Mesenchymal stem cell (in vitro differentiated cells and primary cell): ENCODE data around the gene EML4.

Experiments used
- DNase-seq: peaks from one replicate; pipeline ENCODE4 v3.0.0-alpha.2; 2013
- H2AFZ ChIP-seq: one replicate; pipeline ENCODE4 v1.6.1; 2013; ENCODE audit warnings: low read depth, mild to moderate bottlenecking, control low read depth, inconsistent platforms, low read length, moderate library complexity
- H2AK5ac ChIP-seq: 2 replicates; pipeline ENCODE4 v1.6.1; 2013; ENCODE audit warnings: low read length, moderate library complexity, mild to moderate bottlenecking, inconsistent platforms; ENCODE audit not compliant: severe bottlenecking
- H2BK120ac ChIP-seq: one replicate; pipeline ENCODE4 v1.6.1; 2013; ENCODE audit warnings: low read depth, mild to moderate bottlenecking, inconsistent platforms, low read length, moderate library complexity
- H2BK12ac ChIP-seq, 2 experiments: one replicate each; pipeline ENCODE4 v1.6.1; 2013; ENCODE audit warnings: inconsistent platforms in 2 of 2, low read length in 2 of 2, mild to moderate bottlenecking in 2 of 2, moderate library complexity in 2 of 2, control low read depth in 1 of 2
- H2BK15ac ChIP-seq: one replicate; pipeline ENCODE4 v1.6.1; 2013; ENCODE audit warnings: mild to moderate bottlenecking, low read depth, inconsistent platforms; ENCODE audit not compliant: poor library complexity, severe bottlenecking
- H2BK5ac ChIP-seq: 2 replicates; pipeline ENCODE4 v1.6.1; 2013; ENCODE audit warnings: low read depth, mild to moderate bottlenecking, low read length, control low read depth, inconsistent platforms; ENCODE audit not compliant: poor library complexity, severe bottlenecking
- H3K14ac ChIP-seq, 2 experiments: one replicate each; pipeline ENCODE4 v1.6.1; 2013; ENCODE audit warnings: inconsistent platforms in 2 of 2, low read length in 2 of 2, control low read depth in 1 of 2, mild to moderate bottlenecking in 1 of 2, moderate library complexity in 1 of 2
- H3K18ac ChIP-seq, 2 experiments: one replicate each; pipeline ENCODE4 v1.6.1; 2013; ENCODE audit warnings: inconsistent platforms in 2 of 2, low read length in 2 of 2, control low read depth in 1 of 2, low read depth in 1 of 2, mild to moderate bottlenecking in 1 of 2
- H3K23ac ChIP-seq, 2 experiments: one replicate each; pipeline ENCODE4 v1.6.1; 2013; ENCODE audit warnings: inconsistent platforms in 2 of 2, low read length in 2 of 2, mild to moderate bottlenecking in 2 of 2, moderate library complexity in 2 of 2, control low read depth in 1 of 2
- H3K27ac ChIP-seq: 2 replicates; pipeline ENCODE4 v1.5.1; 2013; ENCODE audit warnings: mild to moderate bottlenecking, moderate library complexity, low read length, control low read depth, inconsistent platforms; ENCODE audit not compliant: poor library complexity, severe bottlenecking
- H3K27me3 ChIP-seq, 2 experiments: 2 replicates each; pipeline versions ENCODE4 v1.6.1 to v1.7.0; 2013; ENCODE audit warnings: low read length in 2 of 2, mild to moderate bottlenecking in 2 of 2, moderate library complexity in 2 of 2, control low read depth in 1 of 2, inconsistent platforms in 1 of 2; ENCODE audit not compliant: control insufficient read depth in 1 of 2, insufficient read depth in 1 of 2
- H3K36me3 ChIP-seq, 2 experiments: 2 replicates each; pipeline versions ENCODE4 v1.6.1 to v1.7.0; 2013; ENCODE audit warnings: low read length in 2 of 2, control low read depth in 1 of 2, inconsistent platforms in 1 of 2, low read depth in 1 of 2, mild to moderate bottlenecking in 1 of 2; ENCODE audit not compliant: insufficient read depth in 2 of 2, control insufficient read depth in 1 of 2
- H3K4ac ChIP-seq, 2 experiments: one replicate each; pipeline ENCODE4 v1.6.1; 2013; ENCODE audit warnings: inconsistent platforms in 2 of 2, low read length in 2 of 2, mild to moderate bottlenecking in 2 of 2, moderate library complexity in 2 of 2, control low read depth in 1 of 2, low read depth in 1 of 2
- H3K4me1 ChIP-seq: 2 replicates; pipeline ENCODE4 v1.6.1; 2013; ENCODE audit warnings: low read depth, low read length, control low read depth; ENCODE audit not compliant: control insufficient read depth, insufficient read depth
- H3K4me2 ChIP-seq: 2 replicates; pipeline ENCODE4 v1.6.1; 2013; ENCODE audit warnings: low read length, mild to moderate bottlenecking, inconsistent platforms; ENCODE audit not compliant: poor library complexity, severe bottlenecking
- H3K4me3 ChIP-seq, 2 experiments: 2 replicates each; pipeline versions ENCODE4 v1.5.1 to v1.7.0; 2013; ENCODE audit warnings: low read length in 2 of 2, mild to moderate bottlenecking in 2 of 2, control low read depth in 1 of 2, low read depth in 1 of 2; ENCODE audit not compliant: insufficient read depth in 1 of 2
- H3K79me1 ChIP-seq: replicated peaks from 2 replicates; pipeline ENCODE4 v1.6.1; 2013; ENCODE audit warnings: mild to moderate bottlenecking, control low read depth, low read length, inconsistent platforms; ENCODE audit not compliant: poor library complexity, severe bottlenecking
- H3K9ac ChIP-seq: 2 replicates; pipeline ENCODE4 v1.7.0; 2013; ENCODE audit warnings: mild to moderate bottlenecking, low read length, moderate library complexity
- H3K9me3 ChIP-seq: 2 replicates; pipeline ENCODE4 v1.7.0; 2013; ENCODE audit warnings: mild to moderate bottlenecking, low read length; ENCODE audit not compliant: control insufficient read depth
- H4K8ac ChIP-seq: one replicate; pipeline ENCODE4 v1.6.1; 2013; ENCODE audit warnings: inconsistent platforms, mild to moderate bottlenecking, low read length, moderate library complexity
- H4K91ac ChIP-seq: one replicate; pipeline ENCODE4 v1.6.1; 2013; ENCODE audit warnings: mild to moderate bottlenecking, low read length, inconsistent platforms
- WGBS: methylation state at CpG from one replicate; pipeline ENCODE4 v1.1.7; 2013; ENCODE audit warnings: mixed read lengths; 5-methylcytosine and 5-hydroxymethylcytosine counted together

The EML4 gene

DNA sequence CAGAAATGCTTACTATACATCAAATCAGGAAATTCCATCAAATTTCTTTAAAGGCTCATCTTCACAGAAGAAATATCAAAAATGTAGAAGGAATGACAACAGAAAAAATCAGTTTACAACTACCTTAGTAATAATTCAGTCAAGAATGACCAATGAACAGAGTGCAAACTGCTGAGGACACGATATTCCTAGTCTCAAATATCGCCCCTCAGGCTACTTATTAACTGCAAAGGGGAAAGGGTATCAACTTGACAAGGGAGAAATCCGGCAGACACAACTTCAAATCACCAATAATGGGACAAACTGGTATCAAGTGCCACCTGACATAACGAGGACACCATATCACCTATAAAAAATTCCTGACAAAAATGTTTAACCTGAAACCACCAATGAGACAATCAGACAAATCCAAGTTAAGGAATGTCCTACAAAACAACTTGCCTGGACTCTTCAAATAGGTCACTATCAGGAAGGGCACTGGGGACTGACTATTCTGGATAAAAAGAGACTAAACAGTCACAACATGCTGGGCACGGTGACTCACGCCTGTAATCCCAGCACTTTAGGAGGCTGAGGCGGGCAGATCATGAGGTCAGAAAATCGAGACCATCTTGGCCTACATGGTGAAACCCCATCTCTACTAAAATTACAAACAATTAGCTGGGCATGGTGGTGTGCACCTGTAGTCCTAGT is 179.1 kb downstream of the EML4 start:
- 98% methylated on average over 8 of the region's 8 CpGs for WGBS
- H2BK12ac ChIP-seq, result no peak overlapping the region

DNA sequence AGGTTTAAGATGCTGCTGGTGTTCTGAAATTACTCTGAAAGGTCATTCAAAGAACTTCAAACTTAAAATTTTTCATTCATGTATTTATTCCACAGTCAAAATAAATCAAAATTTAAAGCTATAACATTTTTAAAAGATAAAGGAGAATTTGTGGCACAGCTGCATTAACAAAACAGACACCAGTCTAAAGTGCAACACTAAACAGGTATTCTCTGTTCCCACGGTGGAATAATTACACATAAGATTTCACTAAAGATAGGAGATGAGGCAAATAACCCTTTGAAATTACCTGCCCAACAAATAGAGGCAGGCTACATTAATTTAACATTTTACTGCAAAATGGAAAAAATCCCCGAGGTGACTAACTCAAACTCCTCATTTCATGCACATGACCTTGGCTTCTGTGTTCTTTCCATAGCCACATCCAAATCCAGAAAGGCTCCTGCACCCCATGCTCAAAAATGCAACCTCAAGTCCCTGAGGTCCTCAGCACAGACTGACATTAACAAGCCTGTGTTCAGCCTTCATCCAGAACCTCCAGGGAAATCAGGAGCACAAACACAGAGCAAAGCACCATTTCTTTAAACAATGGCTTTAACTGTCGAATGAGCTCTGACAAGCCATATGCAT is 181.4 kb downstream of the EML4 start:
- no peak overlapping the region for H3K14ac ChIP-seq
- H2BK5ac ChIP-seq, result no peak overlapping the region
- H3K4ac ChIP-seq, result no peak overlapping the region
- H4K8ac ChIP-seq, result no peak overlapping the region
- H3K9me3 ChIP-seq, result no peaks in the 10 kb centered on the region
- no peaks in the 10 kb centered on the region for H3K27me3 ChIP-seq
- no peak overlapping the region for H3K9ac ChIP-seq
- no peak overlapping the region for H3K27ac ChIP-seq
- H3K4me3 ChIP-seq, result no peak overlapping the region
- H2BK15ac ChIP-seq, result no peak overlapping the region
- H3K4me2 ChIP-seq, result no peak overlapping the region
- DNase-seq, result no peak
- WGBS, result 87% methylated on average over 2 of the region's 3 CpGs
- no peaks in the 10 kb centered on the region for H3K4me1 ChIP-seq
- H2BK120ac ChIP-seq, result no peak overlapping the region
- H3K23ac ChIP-seq, result no peak overlapping the region
- no peak overlapping the region for H2AFZ ChIP-seq
- H2BK12ac ChIP-seq, result no peak overlapping the region
- no peak overlapping the region for H3K18ac ChIP-seq
- no peak overlapping the region for H2AK5ac ChIP-seq
- peaks cover 27% of the 10 kb centered on the region for H3K79me1 ChIP-seq
- H3K36me3 ChIP-seq, result peaks cover 14 to 47% of the 10 kb centered on the region in 2 experiments
- H4K91ac ChIP-seq, result no peak overlapping the region

More for the DNA sequence above, 179.1 kb downstream of the EML4 start:
- H4K8ac ChIP-seq, result no peak overlapping the region
- no peak overlapping the region for H3K18ac ChIP-seq
- H4K91ac ChIP-seq, result no peak overlapping the region
- no peak overlapping the region for H3K4me2 ChIP-seq
- peaks cover 19 to 62% of the 10 kb centered on the region in 2 experiments for H3K36me3 ChIP-seq
- H3K27me3 ChIP-seq, result no peaks in the 10 kb centered on the region
- H2BK5ac ChIP-seq, result no peak overlapping the region
- H2BK15ac ChIP-seq, result no peak overlapping the region
- no peak overlapping the region for H2BK120ac ChIP-seq
- H3K14ac ChIP-seq, result no peak overlapping the region
- H3K4me3 ChIP-seq, result no peak overlapping the region
- H3K4ac ChIP-seq, result no peak overlapping the region
- no peak overlapping the region for H2AFZ ChIP-seq
- no peak overlapping the region for H2AK5ac ChIP-seq
- no peak overlapping the region for H3K9ac ChIP-seq
- H3K79me1 ChIP-seq, result peaks cover 31% of the 10 kb centered on the region
- no peaks in the 10 kb centered on the region for H3K9me3 ChIP-seq
- no peak overlapping the region for H3K27ac ChIP-seq
- H3K4me1 ChIP-seq, result no peaks in the 10 kb centered on the region
- no peak for DNase-seq
- no peak overlapping the region for H3K23ac ChIP-seq

DNA sequence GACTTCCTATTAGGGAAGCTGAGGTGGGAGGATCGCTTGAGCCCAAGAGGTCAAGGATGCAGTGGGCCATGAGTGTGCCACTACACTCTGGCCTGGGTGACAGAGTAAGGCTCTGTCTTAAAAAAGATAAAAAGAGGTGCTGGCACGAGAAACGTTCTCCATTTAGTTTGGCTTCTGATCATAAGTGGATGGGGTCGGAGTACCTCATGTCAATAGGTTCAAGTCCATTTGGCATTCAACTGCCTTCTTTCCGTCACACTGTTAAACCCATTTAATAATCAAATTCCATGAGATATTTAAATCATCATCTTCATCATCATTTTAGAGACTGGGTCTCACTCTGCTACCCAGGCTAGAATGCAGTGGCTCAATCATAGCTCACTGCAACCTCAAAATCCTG is 182.7 kb downstream of the EML4 start:
- Histone ChIP-seq H2BK12ac (no peak overlapping the region), H3K27me3 (no peaks in the 10 kb centered on the region), H3K4me1 (no peaks in the 10 kb centered on the region), H2AFZ (no peak overlapping the region), H2AK5ac (no peak overlapping the region), H3K18ac (no peak overlapping the region), H3K4ac (no peak overlapping the region), H3K9me3 (no peaks in the 10 kb centered on the region), H3K14ac (no peak overlapping the region), H3K4me3 (no peak overlapping the region), H3K79me1 (peaks cover 27% of the 10 kb centered on the region), H3K27ac (no peak overlapping the region), H2BK5ac (no peak overlapping the region), H4K91ac (no peak overlapping the region), H2BK15ac (no peak overlapping the region), H4K8ac (no peak overlapping the region), H3K36me3 (peaks cover 5 to 45% of the 10 kb centered on the region in 2 experiments), H3K4me2 (no peak overlapping the region), H3K9ac (no peak overlapping the region), H2BK120ac (no peak overlapping the region), H3K23ac (no peak overlapping the region)
- no peak for DNase-seq
- WGBS, result 99% methylated on average over 5 of the region's 5 CpGs

DNA sequence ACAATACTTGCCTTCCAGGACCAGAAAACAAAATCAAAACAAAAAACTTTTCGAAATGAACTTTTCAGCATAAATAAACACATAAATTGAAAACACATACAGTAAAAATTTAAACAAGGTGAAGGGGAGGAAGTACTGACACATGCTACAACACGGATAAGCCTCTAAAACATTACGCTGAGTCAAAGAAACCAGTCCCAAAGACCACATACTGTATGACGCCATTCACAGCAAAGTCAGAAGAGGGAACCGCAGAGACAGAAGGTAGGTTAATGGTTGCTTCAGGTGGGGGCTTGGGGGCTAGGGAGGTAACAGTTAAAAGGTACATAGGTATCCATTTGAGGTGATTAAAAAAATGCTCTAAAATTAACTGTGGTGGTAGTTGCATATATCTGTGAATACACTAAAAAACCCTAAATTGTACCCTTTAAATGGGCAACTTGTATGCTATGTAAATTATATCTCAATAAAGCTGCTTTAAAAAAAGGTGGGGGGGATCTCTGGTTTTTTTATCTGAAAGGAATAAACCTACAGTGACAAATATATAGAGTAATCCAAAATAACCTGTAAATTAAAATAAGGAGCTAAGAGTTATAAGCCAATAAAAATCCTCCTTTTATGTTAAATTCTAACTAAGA is 184.8 kb downstream of the EML4 start:
- 97% methylated on average over 5 of the region's 5 CpGs for WGBS
- peaks cover 5 to 36% of the 10 kb centered on the region in 2 experiments for H3K36me3 ChIP-seq
- H3K27ac ChIP-seq, result no peak overlapping the region
- no peak overlapping the region for H3K23ac ChIP-seq
- peaks cover 21% of the 10 kb centered on the region for H3K79me1 ChIP-seq
- H2BK15ac ChIP-seq, result no peak overlapping the region
- no peaks in the 10 kb centered on the region for H3K27me3 ChIP-seq
- H2BK120ac ChIP-seq, result no peak overlapping the region
- H3K18ac ChIP-seq, result no peak overlapping the region
- H3K9me3 ChIP-seq, result no peaks in the 10 kb centered on the region
- H3K9ac ChIP-seq, result no peak overlapping the region
- no peak overlapping the region for H4K8ac ChIP-seq
- H2AK5ac ChIP-seq, result no peak overlapping the region
- peaks cover 1% of the 10 kb centered on the region for H3K4me1 ChIP-seq
- no peak overlapping the region for H2AFZ ChIP-seq
- H2BK12ac ChIP-seq, result no peak overlapping the region
- H3K4me2 ChIP-seq, result no peak overlapping the region
- no peak for DNase-seq
- no peak overlapping the region for H4K91ac ChIP-seq
- no peak overlapping the region for H3K4me3 ChIP-seq
- no peak overlapping the region for H2BK5ac ChIP-seq
- no peak overlapping the region for H3K4ac ChIP-seq
- H3K14ac ChIP-seq, result no peak overlapping the region
